Tibial artery (tissue), 4 donors: Measurements from ENCODE around the gene CHST11.

Source experiments
- DNase-seq, 2 donors: peaks; one replicate each; pipeline ENCODE4 v3.0.0-alpha.2; 2019
- H3K27ac ChIP-seq, 2 donors: fragments of 200-600 bp; sonication (generic) in 1 of 2; 1 replicate in 1 of 2; 2 replicates in 1 of 2; pipeline ENCODE4 v1.5.1; 2018 to 2019; ENCODE audit warnings: mild to moderate bottlenecking in 1 of 2
- H3K27me3 ChIP-seq, 2 donors: fragments of 200-600 bp; sonication (generic) in 1 of 2; one replicate each; pipeline versions ENCODE4 v1.5.1 to v1.6.0; 2016 to 2019
- H3K36me3 ChIP-seq, 3 donors: fragments of 200-600 bp; sonication (generic) in 2 of 3; one replicate each; pipeline ENCODE4 v1.5.1; 2016 to 2019; ENCODE audit warnings: mild to moderate bottlenecking in 2 of 3
- H3K4me1 ChIP-seq, 4 donors: fragments of 200-600 bp; sonication (generic) in 2 of 4; 1 replicate in 3 of 4; 2 replicates in 1 of 4; pipeline ENCODE4 v1.5.1; 2016 to 2019
- H3K4me3 ChIP-seq, 2 donors: fragments of 200-600 bp; sonication (generic) in 1 of 2; 1 replicate in 1 of 2; 2 replicates in 1 of 2; pipeline ENCODE4 v1.5.1; 2018 to 2019; ENCODE audit warnings: mild to moderate bottlenecking in 2 of 2
- H3K9me3 ChIP-seq, 3 donors: fragments of 200-600 bp; sonication (generic) in 1 of 3; one replicate each; pipeline ENCODE4 v1.5.1; 2016 to 2019
- CTCF ChIP-seq, 2 experiments: fragments of 200-600 bp in 1 of 2; fragments of 450-650 bp in 1 of 2; IDR thresholded peaks; one replicate each; pipeline ENCODE4 v1.5.1; 2017 to 2019; ENCODE audit warnings: antibody characterized with exemption in 2 of 2, mild to moderate bottlenecking in 1 of 2, moderate library complexity in 1 of 2
- intact Hi-C: fragments of 100-400 bp; cut with DNase I; formaldehyde crosslinking; loops from one replicate; pipeline ENCODE4 v1.15.0; 2023; ENCODE audit warnings: low total_unique reads

Gene CHST11

GRCh38 chr12:104752016-104752415, 295.3 kb downstream of the CHST11 start:
- peaks cover 0 to 3% (median 2%) of the 10 kb centered on the region in 3 donors for H3K36me3 ChIP-seq
- no peak for TF ChIP-seq CTCF (IDR thresholded peaks at IDR 0.05)
- H3K27me3 ChIP-seq, result no peaks in the 10 kb centered on the region
- intact Hi-C loops, result no loop called here
- peaks cover 0 to 15% (median 5%) of the 10 kb centered on the region in 4 donors for H3K4me1 ChIP-seq
- no peak overlapping the region for H3K4me3 ChIP-seq
- H3K9me3 ChIP-seq, result no peaks in the 10 kb centered on the region
- DNase-seq, result no peak
- H3K27ac ChIP-seq, result no peak overlapping the region

GRCh38 chr12:104752881-104753280, 296.1 kb downstream of the CHST11 start:
- H3K27ac ChIP-seq, result no peak overlapping the region
- H3K9me3 ChIP-seq, result no peaks in the 10 kb centered on the region
- no peak overlapping the region for H3K4me3 ChIP-seq
- intact Hi-C loops, result no loop called here
- peaks cover 0 to 14% (median 5%) of the 10 kb centered on the region in 4 donors for H3K4me1 ChIP-seq
- no peak for DNase-seq
- H3K27me3 ChIP-seq, result no peaks in the 10 kb centered on the region
- TF ChIP-seq CTCF (IDR thresholded peaks at IDR 0.05), result no peak
- peaks cover 0 to 9% (median 8%) of the 10 kb centered on the region in 3 donors for H3K36me3 ChIP-seq

GRCh38 chr12:104756901-104757300, 300.2 kb downstream of the CHST11 start:
- Histone ChIP-seq H3K27me3 (no peaks in the 10 kb centered on the region), H3K4me3 (no peak overlapping the region), H3K9me3 (no peaks in the 10 kb centered on the region), H3K27ac (no peak overlapping the region), H3K36me3 (peaks cover 0 to 9% (median 8%) of the 10 kb centered on the region in 3 donors), H3K4me1 (no peaks in the 10 kb centered on the region)
- no peak for DNase-seq
- intact Hi-C loops, result no loop called here
- TF ChIP-seq CTCF (IDR thresholded peaks at IDR 0.05), result no peak

- H3K4me3 ChIP-seq, result no peak overlapping the region
- no peak for DNase-seq
- no peak for TF ChIP-seq CTCF (IDR thresholded peaks at IDR 0.05)
- intact Hi-C loops, result no loop called here
- H3K36me3 ChIP-seq, result peaks cover 0 to 9% (median 8%) of the 10 kb centered on the region in 3 donors
- H3K27me3 ChIP-seq, result no peaks in the 10 kb centered on the region
- H3K27ac ChIP-seq, result no peak overlapping the region
- no peaks in the 10 kb centered on the region for H3K4me1 ChIP-seq
- H3K9me3 ChIP-seq, result no peaks in the 10 kb centered on the region
These were observed 302.0 kb downstream of the CHST11 start for GRCh38 chr12:104758771-104759170.

- H3K4me3 ChIP-seq, result no peak overlapping the region
- intact Hi-C loops, result no loop called here
- H3K27ac ChIP-seq, result no peak overlapping the region
- TF ChIP-seq CTCF (IDR thresholded peaks at IDR 0.05), result no peak
- H3K4me1 ChIP-seq, result no peaks in the 10 kb centered on the region
- no peaks in the 10 kb centered on the region for H3K27me3 ChIP-seq
- no peak for DNase-seq
- no peaks in the 10 kb centered on the region for H3K9me3 ChIP-seq
- H3K36me3 ChIP-seq, result peaks cover 0 to 9% (median 8%) of the 10 kb centered on the region in 3 donors
These were observed 304.3 kb downstream of the CHST11 start for GRCh38 chr12:104761091-104761490.

GRCh38 chr12:104761611-104762010, 304.9 kb downstream of the CHST11 start:
- intact Hi-C loops, result no loop called here
- Histone ChIP-seq H3K27me3 (no peaks in the 10 kb centered on the region), H3K9me3 (no peaks in the 10 kb centered on the region), H3K4me3 (no peak overlapping the region), H3K27ac (no peak overlapping the region), H3K4me1 (no peaks in the 10 kb centered on the region), H3K36me3 (peaks cover 0 to 9% (median 8%) of the 10 kb centered on the region in 3 donors)
- DNase-seq, result no peak
- no peak for TF ChIP-seq CTCF (IDR thresholded peaks at IDR 0.05)
